ENCODE data around the gene NFIC.
"Not testable (repeated sequence)": the region's sequence is repeated elsewhere in the genome, so short reads cannot be mapped to it uniquely, and the experiment has no call there.

NFIC gene

GRCh38 chr19:3496392-3497273 lies 130.2 kb downstream of the NFIC start:
- no peak for DNase-seq

- DNase-seq: no peak
Measured at GRCh38 chr19:3497757-3498520, 131.6 kb downstream of the NFIC start.

- DNase-seq: no peak
Measured at GRCh38 chr19:3499738-3500428, 133.5 kb downstream of the NFIC start.

- DNase-seq: peak; percentile 73 to 90
Measured at GRCh38 chr19:3500429-3501101, 134.2 kb downstream of the NFIC start, which contains the start of gene DOHH. Gene DOHH, minus strand, starts transcription at chr19:3500674. Its CDS starts 3,860 bp downstream, at chr19:3496814.

- no peak for DNase-seq
Measured at GRCh38 chr19:3501780-3502179, 135.4 kb downstream of the NFIC start.

GRCh38 chr19:3503036-3503572 lies 136.7 kb downstream of the NFIC start:
- DNase-seq: no peak

- DNase-seq: no peak
Measured at GRCh38 chr19:3504735-3505134, 138.4 kb downstream of the NFIC start.

- peak; percentile 91 to 95 for DNase-seq
Measured at GRCh38 chr19:3505598-3506383, 139.4 kb downstream of the NFIC start, which contains the start of gene FZR1. Gene FZR1, plus strand, starts transcription at chr19:3506311. Its CDS starts 16,679 bp downstream, at chr19:3522990.

- DNase-seq: no peak
Measured at GRCh38 chr19:3506384-3507340, 140.3 kb downstream of the NFIC start.

GRCh38 chr19:3507371-3508120 lies 141.2 kb downstream of the NFIC start:
- no peak for DNase-seq

- DNase-seq: not testable (repeated sequence)
Measured at GRCh38 chr19:3508121-3508661, 141.8 kb downstream of the NFIC start.

- no peak for DNase-seq
Measured at GRCh38 chr19:3508771-3509535, 142.6 kb downstream of the NFIC start.

- no peak for DNase-seq
Measured at GRCh38 chr19:3509566-3509989, 143.2 kb downstream of the NFIC start.

GRCh38 chr19:3510727-3511126 lies 144.3 kb downstream of the NFIC start:
- no peak for DNase-seq

- no peak for DNase-seq
Measured at GRCh38 chr19:3511506-3512251, 145.3 kb downstream of the NFIC start.

GRCh38 chr19:3512562-3513228 lies 146.3 kb downstream of the NFIC start:
- DNase-seq: no peak
